Measurements from ENCODE around the gene CLTC. TPM values are rescaled to one million over a fixed set of nuclear protein-coding genes. Genes with fewer than 3 reads are reported as not detected.

Gene CLTC
- total RNA-seq, 1 experiment from 2014 or later, result 254 TPM

DNA sequence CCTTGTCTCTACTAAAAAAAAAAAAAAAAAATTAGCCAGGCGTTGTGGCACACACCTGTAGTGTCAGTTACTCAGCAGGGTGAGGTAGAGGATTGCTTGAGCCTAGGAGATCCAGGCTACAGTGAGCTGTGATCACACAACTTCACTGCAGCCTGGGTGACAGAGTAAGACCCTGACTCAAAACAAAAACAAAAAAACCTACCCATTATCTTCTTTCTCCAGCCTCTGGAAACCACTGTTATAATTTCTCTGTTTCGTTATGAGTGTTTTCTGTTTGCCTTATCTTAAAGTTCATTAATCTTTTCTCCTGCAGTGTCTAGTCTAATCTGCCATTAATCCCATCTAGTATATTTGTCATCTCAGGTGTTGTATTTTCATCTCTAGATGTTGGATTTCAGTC, 18.6 kb upstream of the CLTC start:
- no peak for TF ChIP-seq CTCF (conservative IDR thresholded peaks at IDR 0.05)
- Mint-ChIP-seq H3K27ac (peak overlapping the region in 1 of 3 experiments; percentile 63; a peak in 2 of 7 replicates), H3K4me1 (peaks cover 3 to 7% of the 10 kb centered on the region in 2 experiments; a peak in 3 of 4 replicates)

More for the DNA sequence above, 18.6 kb upstream of the CLTC start:
- H4K91ac ChIP-seq (ENCODE audit: insufficient read length, low read depth, low read length), result no peak overlapping the region
- H2AFZ ChIP-seq (ENCODE audit: low read length), result no peak overlapping the region
- DNase-seq, result no peak
- Mint-ChIP-seq H3K27me3 (ENCODE audit: low read depth) (no peaks in the 10 kb centered on the region), H3K4me3 (no peak overlapping the region), H3K9me3 (no peaks in the 10 kb centered on the region), H3K36me3 (ENCODE audit: insufficient read depth in 1 of 3, low read depth in 3 of 3) (peaks cover 6 to 45% (median 45%) of the 10 kb centered on the region in 3 experiments)
- H3K79me1 ChIP-seq (ENCODE audit: insufficient read depth, low read depth, low read length, poor library complexity, severe bottlenecking), result no peaks in the 10 kb centered on the region
- no peak overlapping the region for H3T11ph ChIP-seq (ENCODE audit: low read length)
- H4K8ac ChIP-seq (replicated peaks; ENCODE audit: insufficient read length, low read depth, low read length), result no peak overlapping the region
- no peaks in the 10 kb centered on the region for H3K23me2 ChIP-seq (ENCODE audit: insufficient read length, low read depth, low read length, poor library complexity, severe bottlenecking)
- WGBS (ENCODE audit: extremely low coverage, insufficient read length, low lambda C conversion rate), result no CpG with 5 or more reads among the region's 2 CpGs
- H4K5ac ChIP-seq (ENCODE audit: insufficient read length, low read depth, low read length), result no peak overlapping the region
- no peaks in the 10 kb centered on the region for H3K79me2 ChIP-seq (ENCODE audit: insufficient read depth, low read length)
- H3K27me3 ChIP-seq (ENCODE audit: insufficient read depth, low read length), result no peaks in the 10 kb centered on the region
- H2AK5ac ChIP-seq (ENCODE audit: insufficient read length, low read length), result no peak overlapping the region
- no peak overlapping the region for H3K4me2 ChIP-seq (ENCODE audit: insufficient read depth, insufficient read length, low read length)
- no peaks in the 10 kb centered on the region for H3K4me1 ChIP-seq (ENCODE audit: insufficient read depth, low read length)
- no peak overlapping the region for H3K14ac ChIP-seq (ENCODE audit: insufficient read depth, low read length)
- H3K4ac ChIP-seq (ENCODE audit: low read depth, low read length), result no peak overlapping the region
- H3K18ac ChIP-seq (ENCODE audit: insufficient read length, low read depth, low read length), result no peak overlapping the region
- no peak overlapping the region for H3K9ac ChIP-seq (ENCODE audit: extremely low read depth, insufficient read length, low read length)
- H2BK5ac ChIP-seq (ENCODE audit: insufficient read length, low read length), result no peak overlapping the region
- no peak overlapping the region for H3K23ac ChIP-seq (ENCODE audit: insufficient read length, low read depth, low read length)
- H2BK15ac ChIP-seq (ENCODE audit: low read depth, low read length), result no peak overlapping the region
- H2BK20ac ChIP-seq (ENCODE audit: low read depth, low read length, poor library complexity, severe bottlenecking), result no peak overlapping the region
- no peak overlapping the region for H3K27ac ChIP-seq (ENCODE audit: insufficient read length, low read depth, low read length)
- H2BK120ac ChIP-seq (ENCODE audit: low read depth, low read length, poor library complexity, severe bottlenecking), result no peak overlapping the region
- no peak overlapping the region for H2BK12ac ChIP-seq (ENCODE audit: insufficient read length, low read depth, low read length)
- H3K56ac ChIP-seq (ENCODE audit: insufficient read length, low read depth, low read length), result no peak overlapping the region
- no peaks in the 10 kb centered on the region for H3K9me3 ChIP-seq (ENCODE audit: control insufficient read depth, low read depth, low read length)
- H4K20me1 ChIP-seq (ENCODE audit: control insufficient read depth, insufficient read depth, insufficient read length), result no peaks in the 10 kb centered on the region

All from H9 (cell line).